Ovary (tissue), 3 donors: ENCODE results near the gene SCYL3.

Experiments used
- CTCF ChIP-seq, 3 donors: fragments of 450-650 bp in 2 of 3; fragments of 200-600 bp in 1 of 3; IDR thresholded peaks; one replicate each; pipeline versions ENCODE4 v1.5.1 to v1.8.0; 2016 to 2022; ENCODE audit warnings: antibody characterized with exemption in 3 of 3, mild to moderate bottlenecking in 1 of 3
- EP300 ChIP-seq: sonication (generic); formaldehyde crosslinking; IDR thresholded peaks from one replicate; pipeline ENCODE4 v1.6.1; 2017; ENCODE audit warnings: antibody characterized with exemption
- POLR2A ChIP-seq: fragments of 450-650 bp; IDR thresholded peaks from one replicate; pipeline ENCODE4 v1.6.1; 2017; ENCODE audit warnings: antibody characterized with exemption, mild to moderate bottlenecking, moderate library complexity
- donor health status: DM: no; HTN: no; CAD: no.

GRCh38 chr1:169901115-169901514 lies 7.4 kb upstream of the SCYL3 start:
- TF ChIP-seq CTCF (IDR thresholded peaks at IDR 0.05) (no peak), POLR2A (no peak), EP300 (no peak)
